ENCODE measurements around the gene MUC5B.

The MUC5B gene

DNA sequence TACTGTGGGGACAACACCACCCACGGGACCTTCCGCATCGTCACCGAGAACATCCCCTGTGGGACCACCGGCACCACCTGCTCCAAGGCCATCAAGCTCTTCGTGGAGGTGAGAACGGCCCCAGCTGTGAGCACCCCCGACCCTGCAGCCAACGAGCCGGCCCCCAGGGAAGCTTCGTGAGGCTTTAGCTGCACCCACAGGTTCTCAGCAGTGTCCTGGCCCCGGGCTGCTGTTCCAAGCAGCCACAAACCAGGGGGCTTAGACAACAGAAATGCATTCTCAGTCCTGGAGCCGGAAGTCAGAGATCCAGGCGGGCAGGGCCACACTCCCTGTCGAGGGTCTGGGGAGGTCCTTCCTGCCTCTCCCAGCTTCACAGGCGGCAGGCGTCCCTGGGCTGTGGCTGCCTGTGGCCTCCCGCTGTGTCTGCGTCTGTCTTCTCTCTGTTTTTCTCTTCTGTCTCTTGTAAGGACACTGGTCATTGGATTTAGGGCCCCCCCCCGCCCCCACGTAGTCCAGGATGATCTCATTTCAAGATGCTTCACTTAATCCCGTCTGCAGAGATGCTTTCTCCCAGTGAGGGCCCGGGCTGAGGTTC lies 12.5 kb downstream of the MUC5B start:
- no peak for DNase-seq (ENCODE audit: low read depth)
- H3K4me3 ChIP-seq (ENCODE audit: low read length): no peak overlapping the region
- TF ChIP-seq, protein P1, sequence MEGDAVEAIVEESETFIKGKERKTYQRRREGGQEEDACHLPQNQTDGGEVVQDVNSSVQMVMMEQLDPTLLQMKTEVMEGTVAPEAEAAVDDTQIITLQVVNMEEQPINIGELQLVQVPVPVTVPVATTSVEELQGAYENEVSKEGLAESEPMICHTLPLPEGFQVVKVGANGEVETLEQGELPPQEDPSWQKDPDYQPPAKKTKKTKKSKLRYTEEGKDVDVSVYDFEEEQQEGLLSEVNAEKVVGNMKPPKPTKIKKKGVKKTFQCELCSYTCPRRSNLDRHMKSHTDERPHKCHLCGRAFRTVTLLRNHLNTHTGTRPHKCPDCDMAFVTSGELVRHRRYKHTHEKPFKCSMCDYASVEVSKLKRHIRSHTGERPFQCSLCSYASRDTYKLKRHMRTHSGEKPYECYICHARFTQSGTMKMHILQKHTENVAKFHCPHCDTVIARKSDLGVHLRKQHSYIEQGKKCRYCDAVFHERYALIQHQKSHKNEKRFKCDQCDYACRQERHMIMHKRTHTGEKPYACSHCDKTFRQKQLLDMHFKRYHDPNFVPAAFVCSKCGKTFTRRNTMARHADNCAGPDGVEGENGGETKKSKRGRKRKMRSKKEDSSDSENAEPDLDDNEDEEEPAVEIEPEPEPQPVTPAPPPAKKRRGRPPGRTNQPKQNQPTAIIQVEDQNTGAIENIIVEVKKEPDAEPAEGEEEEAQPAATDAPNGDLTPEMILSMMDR (conservative IDR thresholded peaks at IDR 0.05; ENCODE audit: low read depth, low read length): no peak

DNA sequence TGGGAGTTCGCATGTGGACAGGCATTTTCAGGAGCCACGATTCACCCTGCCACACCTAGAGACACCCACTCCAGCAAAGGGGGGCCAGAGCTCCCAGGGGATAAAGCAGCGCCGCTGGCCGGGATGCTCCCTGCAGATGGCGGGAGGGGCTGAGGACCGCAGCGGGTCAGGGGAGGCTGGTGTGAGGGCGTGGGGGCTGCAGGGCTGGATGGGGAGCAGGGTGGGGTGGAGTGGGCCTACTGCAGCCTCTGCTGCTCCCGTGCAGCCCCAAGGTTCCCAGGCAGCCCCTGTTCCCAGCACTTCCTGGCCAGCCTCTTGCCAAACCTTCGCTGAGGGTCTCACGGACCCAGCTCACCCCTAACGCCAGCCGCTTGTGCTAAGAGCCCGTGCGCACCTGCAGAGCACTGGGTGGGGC lies 13.0 kb downstream of the MUC5B start:
- DNase-seq (ENCODE audit: low read depth): no peak
- TF ChIP-seq, protein P1 (conservative IDR thresholded peaks at IDR 0.05; ENCODE audit: low read depth, low read length): no peak
- no peak overlapping the region for H3K4me3 ChIP-seq (ENCODE audit: low read length)

DNA sequence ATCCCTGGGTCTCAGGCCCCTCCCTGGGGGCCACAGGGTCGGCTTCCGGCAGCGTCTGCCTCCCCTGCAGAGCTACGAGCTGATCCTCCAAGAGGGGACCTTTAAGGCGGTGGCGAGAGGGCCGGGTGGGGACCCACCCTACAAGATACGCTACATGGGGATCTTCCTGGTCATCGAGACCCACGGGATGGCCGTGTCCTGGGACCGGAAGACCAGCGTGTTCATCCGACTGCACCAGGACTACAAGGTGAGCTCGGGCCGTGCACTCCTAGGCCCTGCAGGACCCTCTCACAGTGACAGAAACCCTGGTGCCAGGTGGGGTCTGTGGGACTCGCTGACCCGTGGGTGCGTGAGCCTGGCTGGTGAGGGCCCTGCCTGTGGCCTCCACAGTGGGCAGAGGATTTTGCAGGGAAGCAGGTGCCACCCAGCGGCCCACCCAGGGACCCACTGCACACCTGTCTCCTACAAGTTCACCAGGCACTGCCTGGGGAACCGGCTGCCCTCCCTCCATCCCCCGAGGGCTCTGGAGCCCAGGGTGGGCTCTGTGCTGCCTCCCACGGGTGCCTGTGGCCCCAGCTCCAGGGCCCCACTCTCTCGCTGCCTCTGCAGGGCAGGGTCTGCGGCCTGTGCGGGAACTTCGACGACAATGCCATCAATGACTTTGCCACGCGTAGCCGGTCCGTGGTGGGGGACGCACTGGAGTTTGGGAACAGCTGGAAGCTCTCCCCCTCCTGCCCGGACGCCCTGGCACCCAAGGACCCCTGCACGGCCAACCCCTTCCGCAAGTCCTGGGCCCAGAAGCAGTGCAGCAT lies 13.7 kb downstream of the MUC5B start:
- no peak overlapping the region for H3K4me3 ChIP-seq (ENCODE audit: low read length)
- TF ChIP-seq, protein P1 (conservative IDR thresholded peaks at IDR 0.05; ENCODE audit: low read depth, low read length): no peak
- DNase-seq (ENCODE audit: low read depth): no peak

DNA sequence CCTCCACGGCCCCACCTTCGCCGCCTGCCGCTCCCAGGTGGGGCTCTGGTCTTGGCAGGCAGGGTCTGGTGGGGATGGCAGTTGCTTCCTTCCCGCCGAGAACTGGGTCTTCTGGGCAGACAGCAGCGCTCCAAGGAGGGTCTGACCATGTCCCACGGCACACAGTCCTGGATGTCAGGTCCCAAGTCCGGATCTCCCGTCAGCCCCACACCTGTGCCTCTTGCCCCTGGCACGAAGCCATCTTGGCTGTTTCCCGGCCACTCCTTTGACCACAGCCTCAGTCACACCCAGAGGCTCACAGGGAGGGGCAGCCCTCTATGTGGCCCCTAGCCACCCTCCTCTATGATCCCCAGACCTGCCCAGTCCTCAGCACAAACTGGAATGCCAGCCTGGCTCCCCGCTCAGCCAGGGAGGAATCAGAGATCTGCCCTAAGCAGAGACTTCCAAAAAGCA lies 14.3 kb downstream of the MUC5B start:
- TF ChIP-seq, protein P1 (conservative IDR thresholded peaks at IDR 0.05; ENCODE audit: low read depth, low read length): no peak

DNA sequence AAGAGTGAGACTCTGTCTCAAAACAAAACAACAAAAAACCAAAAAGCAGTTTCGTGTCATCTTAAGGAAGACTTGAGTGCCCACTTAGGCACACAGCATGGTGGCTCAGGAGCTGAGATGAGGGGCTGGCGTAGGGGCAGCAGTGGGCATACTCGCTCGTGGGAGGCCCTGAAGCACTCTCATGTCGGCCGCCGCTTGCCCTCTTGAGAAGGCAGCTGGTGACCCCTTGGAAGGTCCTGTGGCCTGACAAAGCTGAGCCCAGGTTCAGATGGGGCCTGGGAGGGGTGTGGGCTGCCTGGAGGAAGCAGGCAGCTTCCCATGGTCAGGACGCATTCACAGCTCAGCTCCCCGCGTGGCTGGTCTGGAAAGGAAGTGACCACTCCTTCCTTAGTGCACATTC lies 15.0 kb downstream of the MUC5B start:
- DNase-seq (ENCODE audit: low read depth): no peak
- no peak overlapping the region for H3K4me3 ChIP-seq (ENCODE audit: low read length)
- TF ChIP-seq, protein P1 (conservative IDR thresholded peaks at IDR 0.05; ENCODE audit: low read depth, low read length): no peak

More for the DNA sequence above, 14.3 kb downstream of the MUC5B start:
- H3K4me3 ChIP-seq (ENCODE audit: low read length): no peak overlapping the region
- DNase-seq (ENCODE audit: low read depth): no peak

DNA sequence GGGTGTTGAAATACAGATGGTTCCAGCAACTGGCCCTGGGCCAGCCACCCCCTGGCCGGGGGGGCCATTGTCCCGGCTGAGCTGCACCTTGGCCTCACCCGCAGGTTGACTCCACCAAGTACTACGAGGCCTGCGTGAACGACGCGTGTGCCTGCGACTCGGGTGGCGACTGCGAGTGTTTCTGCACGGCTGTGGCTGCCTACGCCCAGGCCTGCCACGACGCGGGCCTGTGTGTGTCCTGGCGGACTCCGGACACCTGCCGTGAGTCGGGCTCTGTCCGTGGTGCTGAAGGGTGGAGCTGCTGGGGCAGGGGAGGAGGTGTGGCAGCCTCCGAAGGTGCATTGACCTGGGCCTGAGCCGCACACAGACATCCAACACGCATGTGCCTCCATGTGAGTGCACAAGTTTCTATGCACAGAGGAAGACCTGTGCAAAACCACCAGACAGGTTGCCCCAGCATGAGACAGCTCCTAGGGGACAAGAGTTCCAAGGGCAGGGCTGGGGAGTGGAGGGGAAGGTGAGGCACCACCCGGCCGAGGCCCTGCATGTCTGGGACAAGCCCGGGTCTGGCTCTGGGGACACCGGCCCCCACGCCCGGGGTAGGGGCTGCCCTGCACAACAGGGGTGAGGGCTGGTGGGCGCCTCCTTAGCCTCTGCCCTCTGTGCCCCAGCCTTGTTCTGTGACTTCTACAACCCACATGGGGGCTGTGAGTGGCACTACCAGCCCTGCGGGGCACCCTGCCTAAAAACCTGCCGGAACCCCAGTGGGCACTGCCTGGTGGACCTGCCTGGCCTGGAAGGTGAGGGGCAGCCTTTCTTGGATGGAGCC lies 16.1 kb downstream of the MUC5B start:
- no peak overlapping the region for H3K4me3 ChIP-seq (ENCODE audit: low read length)
- no peak for DNase-seq (ENCODE audit: low read depth)
- TF ChIP-seq, protein P1 (conservative IDR thresholded peaks at IDR 0.05; ENCODE audit: low read depth, low read length): no peak

All from retinal pigment epithelial cell (primary cell).